HUES48 (cell line): ENCODE measurements around the gene TARS3.

Source experiments
- H3K27ac ChIP-seq: one replicate; pipeline ENCODE4 v1.7.0; 2013; ENCODE audit warnings: low read depth, low read length, inconsistent platforms
- H3K27me3 ChIP-seq: 2 replicates; pipeline ENCODE4 v1.6.1; 2013; ENCODE audit warnings: mild to moderate bottlenecking, low read length; ENCODE audit not compliant: control insufficient read depth, insufficient read depth
- H3K36me3 ChIP-seq: 2 replicates; pipeline ENCODE4 v1.6.1; 2013; ENCODE audit warnings: low read length; ENCODE audit not compliant: control insufficient read depth, insufficient read depth
- H3K4me1 ChIP-seq: 2 replicates; pipeline ENCODE4 v1.6.1; 2013; ENCODE audit warnings: mild to moderate bottlenecking, low read length; ENCODE audit not compliant: control insufficient read depth, insufficient read depth
- H3K4me3 ChIP-seq: 2 replicates; pipeline ENCODE4 v1.5.1; 2013; ENCODE audit warnings: mild to moderate bottlenecking, low read depth, low read length
- H3K9ac ChIP-seq: 2 replicates; pipeline ENCODE4 v1.6.1; 2013; ENCODE audit warnings: mild to moderate bottlenecking, low read depth, low read length, moderate library complexity
- H3K9me3 ChIP-seq: 2 replicates; pipeline ENCODE4 v1.6.1; 2013; ENCODE audit warnings: low read length; ENCODE audit not compliant: control insufficient read depth, insufficient read depth

The TARS3 gene

GRCh38 chr15:101675796-101676582 lies 48.3 kb downstream of the TARS3 start:
- Histone ChIP-seq H3K27me3 (no peaks in the 10 kb centered on the region), H3K27ac (no peak overlapping the region), H3K4me3 (no peak overlapping the region; the same call in 1 of the 2 replicates)

DNA sequence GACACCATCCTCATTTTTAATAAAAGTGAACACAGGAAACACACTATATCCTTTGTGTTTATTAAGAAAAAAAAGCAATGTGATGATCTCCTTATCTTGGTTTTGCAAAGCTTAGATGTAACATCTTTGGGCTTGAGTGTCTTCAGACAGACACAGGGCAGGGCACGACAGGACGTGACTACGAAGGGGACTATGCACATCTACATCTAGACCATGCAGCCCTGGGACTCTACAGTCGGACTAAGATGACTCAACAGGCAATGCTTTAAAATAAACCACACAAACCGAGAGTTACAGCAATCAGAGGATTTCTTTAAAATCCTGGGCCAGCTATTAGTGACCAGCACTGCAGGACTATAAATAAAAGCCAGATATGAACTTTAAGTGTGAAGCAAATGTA lies 49.3 kb downstream of the TARS3 start:
- H3K27ac ChIP-seq, result no peak overlapping the region
- no peaks in the 10 kb centered on the region for H3K4me1 ChIP-seq
- H3K36me3 ChIP-seq, result peaks cover 28% of the 10 kb centered on the region
- no peaks in the 10 kb centered on the region for H3K9me3 ChIP-seq
- no peak overlapping the region for H3K4me3 ChIP-seq
- no peaks in the 10 kb centered on the region for H3K27me3 ChIP-seq
- H3K9ac ChIP-seq, result no peak overlapping the region

More at GRCh38 chr15:101675796-101676582, 48.3 kb downstream of the TARS3 start:
- Histone ChIP-seq H3K4me1 (no peaks in the 10 kb centered on the region), H3K9me3 (no peaks in the 10 kb centered on the region), H3K9ac (no peak overlapping the region), H3K36me3 (peaks cover 22% of the 10 kb centered on the region)

- Histone ChIP-seq H3K4me1 (no peaks in the 10 kb centered on the region), H3K27me3 (no peaks in the 10 kb centered on the region), H3K9ac (no peak overlapping the region), H3K9me3 (no peaks in the 10 kb centered on the region), H3K4me3 (no peak overlapping the region), H3K36me3 (peaks cover 30% of the 10 kb centered on the region), H3K27ac (no peak overlapping the region)
These were observed 52.0 kb downstream of the TARS3 start for GRCh38 chr15:101672298-101672697.

DNA sequence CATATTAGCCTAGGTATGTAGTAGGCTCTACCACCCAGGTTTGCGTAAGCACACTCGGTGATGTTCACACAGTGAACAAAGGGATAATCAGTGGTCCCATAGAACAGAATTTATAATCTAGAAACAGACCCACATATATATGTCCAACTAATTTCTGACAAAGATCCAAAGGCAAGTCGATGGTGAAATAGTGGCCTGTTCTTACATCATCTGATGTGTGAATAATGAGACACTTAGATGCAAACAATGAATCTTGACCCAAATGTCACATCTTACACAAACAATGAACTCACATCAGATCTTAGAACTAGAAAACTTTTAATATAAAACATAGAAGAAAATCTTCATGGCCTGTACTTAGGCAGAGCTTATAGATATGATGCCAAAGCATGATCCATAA lies 54.5 kb downstream of the TARS3 start:
- H3K27ac ChIP-seq, result no peak overlapping the region
- no peak overlapping the region for H3K4me3 ChIP-seq
- no peaks in the 10 kb centered on the region for H3K9me3 ChIP-seq
- no peaks in the 10 kb centered on the region for H3K27me3 ChIP-seq
- no peak overlapping the region for H3K9ac ChIP-seq
- H3K36me3 ChIP-seq, result peaks cover 23% of the 10 kb centered on the region
- no peaks in the 10 kb centered on the region for H3K4me1 ChIP-seq

GRCh38 chr15:101667881-101668280 lies 56.4 kb downstream of the TARS3 start:
- no peak overlapping the region for H3K4me3 ChIP-seq

DNA sequence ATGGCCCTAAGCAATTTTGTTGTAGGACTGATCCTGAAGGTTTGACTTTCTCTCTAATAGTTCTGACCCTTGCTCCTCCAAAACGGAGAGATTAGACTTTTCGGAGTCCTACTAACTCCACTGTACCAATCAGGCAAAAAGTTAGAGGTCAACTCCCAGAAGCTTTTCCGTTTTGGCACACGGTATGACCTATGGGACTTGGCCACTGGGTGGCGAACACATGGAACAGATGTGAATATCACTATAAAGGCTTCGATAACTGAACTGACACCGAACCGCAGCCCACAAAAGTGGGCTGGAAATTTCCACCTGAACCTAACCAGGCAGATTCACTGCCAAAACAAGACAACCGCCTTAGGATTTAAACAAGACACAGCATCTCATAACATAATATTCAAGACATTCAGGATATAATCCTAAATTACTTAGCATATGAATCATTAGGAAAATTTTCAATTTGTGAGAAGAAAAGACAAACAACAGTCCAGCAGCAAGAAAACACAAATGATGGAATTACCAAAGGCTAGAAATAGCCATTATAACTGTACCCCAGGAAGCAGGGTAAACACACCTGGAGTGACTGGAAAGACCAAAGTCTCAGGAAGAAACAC lies 59.9 kb downstream of the TARS3 start:
- no peaks in the 10 kb centered on the region for H3K27me3 ChIP-seq
- no peak overlapping the region for H3K27ac ChIP-seq
- no peak overlapping the region for H3K4me3 ChIP-seq
- no peaks in the 10 kb centered on the region for H3K9me3 ChIP-seq
- H3K4me1 ChIP-seq, result no peaks in the 10 kb centered on the region
- H3K9ac ChIP-seq, result no peak overlapping the region
- H3K36me3 ChIP-seq, result no peaks in the 10 kb centered on the region

More at GRCh38 chr15:101667881-101668280, 56.4 kb downstream of the TARS3 start:
- Histone ChIP-seq H3K36me3 (peaks cover 13% of the 10 kb centered on the region; the same call in 1 of the 2 replicates), H3K27ac (no peak overlapping the region), H3K9me3 (no peaks in the 10 kb centered on the region), H3K27me3 (no peaks in the 10 kb centered on the region), H3K9ac (no peak overlapping the region), H3K4me1 (no peaks in the 10 kb centered on the region)

DNA sequence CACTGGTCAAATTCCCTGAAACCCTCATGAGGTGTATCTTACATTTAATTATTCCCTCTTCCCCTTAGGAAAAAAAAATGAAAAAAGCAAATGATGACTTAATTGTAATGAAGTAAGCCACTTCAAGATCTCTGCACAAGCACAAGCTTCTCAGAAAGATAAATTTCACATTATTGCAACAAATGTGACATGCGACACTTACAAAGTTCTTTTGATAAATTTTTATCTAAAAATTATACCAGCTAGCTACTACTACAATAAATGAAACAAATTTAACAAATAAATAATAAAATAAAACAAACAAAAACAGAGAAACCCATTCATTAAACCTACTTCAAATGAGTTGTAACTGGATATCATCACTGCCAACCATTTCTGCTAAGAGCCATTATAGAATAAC lies 62.1 kb downstream of the TARS3 start:
- Histone ChIP-seq H3K9me3 (no peaks in the 10 kb centered on the region), H3K27ac (no peak overlapping the region), H3K27me3 (no peaks in the 10 kb centered on the region), H3K9ac (no peak overlapping the region), H3K36me3 (no peaks in the 10 kb centered on the region), H3K4me1 (no peaks in the 10 kb centered on the region), H3K4me3 (no peak overlapping the region)

- no peak overlapping the region for H3K27ac ChIP-seq
- no peaks in the 10 kb centered on the region for H3K27me3 ChIP-seq
- no peak overlapping the region for H3K4me3 ChIP-seq
These were observed 64.3 kb downstream of the TARS3 start for GRCh38 chr15:101660005-101660404.

DNA sequence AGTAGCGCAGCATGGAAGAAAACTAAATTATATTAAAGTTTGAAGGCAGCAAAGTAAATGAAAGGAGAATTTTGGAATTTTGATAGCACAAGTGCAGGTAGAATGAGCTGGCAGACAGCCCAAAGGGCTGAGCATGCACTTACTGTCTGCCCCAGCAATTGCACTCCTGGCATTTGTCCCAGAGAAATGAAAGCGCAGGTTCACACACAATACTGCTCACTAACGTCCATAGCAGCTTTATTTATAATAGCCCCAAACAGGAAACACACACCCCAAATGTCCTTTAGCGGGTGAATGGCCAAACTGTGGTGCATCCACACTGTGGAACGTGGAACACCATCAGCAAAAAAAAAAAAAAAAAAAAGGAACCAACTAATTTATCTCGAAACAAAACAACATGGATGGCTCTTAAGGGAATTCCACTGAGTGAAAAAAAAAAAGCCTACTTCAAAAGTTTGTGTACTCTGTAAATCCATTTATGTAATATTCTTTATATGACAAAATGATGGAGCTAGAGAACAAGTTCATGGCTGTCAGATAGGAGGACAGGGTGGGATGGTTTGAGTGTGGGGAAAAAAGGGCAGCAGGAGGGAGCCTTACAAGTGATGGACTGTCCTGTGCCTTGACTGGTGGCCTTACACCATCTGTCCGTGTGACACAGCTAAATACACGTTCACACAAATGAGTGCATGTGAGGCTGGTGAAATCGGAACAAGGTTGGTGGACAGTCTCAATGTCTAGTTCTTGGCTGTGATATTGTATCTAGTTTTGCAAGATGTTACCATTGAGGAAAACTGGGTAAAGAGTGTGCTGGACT lies 66.1 kb downstream of the TARS3 start:
- Histone ChIP-seq H3K27ac (no peak overlapping the region), H3K9ac (no peak overlapping the region), H3K27me3 (no peaks in the 10 kb centered on the region), H3K4me1 (no peaks in the 10 kb centered on the region), H3K9me3 (0 out of 2 replicates have a peak, but pooled peaks cover 3% of the 10 kb centered on the region), H3K36me3 (peaks cover 4% of the 10 kb centered on the region; the same call in 1 of the 2 replicates), H3K4me3 (no peak overlapping the region)

More at GRCh38 chr15:101660005-101660404, 64.3 kb downstream of the TARS3 start:
- Histone ChIP-seq H3K4me1 (no peaks in the 10 kb centered on the region), H3K36me3 (peaks cover 4% of the 10 kb centered on the region; the same call in 1 of the 2 replicates), H3K9me3 (0 out of 2 replicates have a peak, but pooled peaks cover 3% of the 10 kb centered on the region), H3K9ac (no peak overlapping the region)

- no peak overlapping the region for H3K27ac ChIP-seq
- no peaks in the 10 kb centered on the region for H3K4me1 ChIP-seq
- H3K9me3 ChIP-seq, result 0 out of 2 replicates have a peak, but pooled peaks cover 3% of the 10 kb centered on the region
- H3K36me3 ChIP-seq, result peaks cover 4% of the 10 kb centered on the region; the same call in 1 of the 2 replicates
- no peaks in the 10 kb centered on the region for H3K27me3 ChIP-seq
- no peak overlapping the region for H3K4me3 ChIP-seq
- H3K9ac ChIP-seq, result no peak overlapping the region
These were observed 67.1 kb downstream of the TARS3 start for GRCh38 chr15:101657171-101657570.
